Upper lobe of left lung (tissue), 6 donors: Measurements from ENCODE around the gene CNDP2. TPM values are rescaled to one million over a fixed set of nuclear protein-coding genes. Genes with fewer than 3 reads are reported as not detected.

ENCODE experiments used
- ATAC-seq, 2 donors: fragments of 200-7000 bp; cut with Tn5 transposase; one replicate each; pipeline ENCODE4 v1.9.1; 2022; ENCODE audit warnings: mild to moderate bottlenecking in 2 of 2, moderate library complexity in 2 of 2; ENCODE audit not compliant: low FRiP score in 2 of 2
- DNase-seq, 2 donors: peaks; one replicate each; pipeline ENCODE4 v3.0.0-alpha.2; 2019 to 2020
- H3K27ac ChIP-seq, 4 donors: fragments of 200-600 bp; sonication (generic); one replicate each; pipeline ENCODE4 v1.5.1; 2016 to 2019
- H3K27me3 ChIP-seq, 4 donors: fragments of 200-600 bp; sonication (generic); one replicate each; pipeline ENCODE4 v1.5.1; 2017 to 2019
- H3K36me3 ChIP-seq, 4 donors: fragments of 200-600 bp; sonication (generic); one replicate each; pipeline ENCODE4 v1.5.1; 2016 to 2019
- H3K4me1 ChIP-seq, 4 donors: fragments of 200-600 bp; sonication (generic); one replicate each; pipeline ENCODE4 v1.5.1; 2018 to 2019
- H3K4me3 ChIP-seq, 4 donors: fragments of 200-600 bp; sonication (generic); one replicate each; pipeline ENCODE4 v1.5.1; 2017 to 2019; ENCODE audit warnings: mild to moderate bottlenecking in 2 of 4, moderate library complexity in 1 of 4
- H3K9me3 ChIP-seq, 4 donors: fragments of 200-600 bp; sonication (generic); one replicate each; pipeline ENCODE4 v1.5.1; 2018 to 2019
- CTCF ChIP-seq, 6 experiments: fragments of 450-650 bp in 4 of 6; fragments of 200-600 bp in 2 of 6; sonication (generic) in 2 of 6; IDR thresholded peaks; one replicate each; pipeline ENCODE4 v1.5.1; 2016 to 2019; ENCODE audit warnings: antibody characterized with exemption in 6 of 6
- EP300 ChIP-seq, 4 donors: sonication (generic); formaldehyde crosslinking; IDR thresholded peaks; one replicate each; pipeline ENCODE4 v1.5.1; 2017; ENCODE audit warnings: antibody characterized with exemption in 4 of 4, control low read depth in 2 of 4
- POLR2A ChIP-seq, 4 donors: fragments of 450-650 bp; IDR thresholded peaks; one replicate each; pipeline ENCODE4 v1.5.1; 2016 to 2017; ENCODE audit warnings: antibody characterized with exemption in 4 of 4, mild to moderate bottlenecking in 2 of 4
- POLR2AphosphoS5 ChIP-seq, 2 donors: sonication (generic); formaldehyde crosslinking; IDR thresholded peaks; one replicate each; pipeline ENCODE4 v1.5.1; 2017; ENCODE audit warnings: antibody characterized with exemption in 2 of 2
- WGBS, 2 donors: methylation state at CpG; one replicate each; pipeline ENCODE4 v1.1.5; 2017 to 2018; 5-methylcytosine and 5-hydroxymethylcytosine counted together
- total RNA-seq, 6 donors: library from RNA; depleted of rRNA in 4 of 6; stranded (reverse); fragments of >200 nt in 4 of 6; gene quantifications; one replicate each; pipeline versions ENCODE4 v1.1.0 to v1.2.1, GENCODE V29; 2016 to 2021
- donor health status: DM: no; HTN: no; CAD: no; lungs with moderate emphysema.
- donor health status: DM: no; HTN: yes; CAD: no; lungs with severe emphysema.

CNDP2 gene
- total RNA-seq, 6 donors from 2014 or later, result 147 to 279 (median 196) TPM

GRCh38 chr18:74477771-74478170 lies 18.4 kb upstream of the CNDP2 start:
- Histone ChIP-seq H3K9me3 (no peaks in the 10 kb centered on the region), H3K27ac (no peak overlapping the region), H3K4me3 (no peak overlapping the region), H3K27me3 (no peaks in the 10 kb centered on the region), H3K4me1 (peaks cover 0 to 12% (median 2%) of the 10 kb centered on the region in 4 donors), H3K36me3 (no peaks in the 10 kb centered on the region)
- WGBS, 2 donors, result 69 to 79% methylated on average over 8 of the region's 8 CpGs
- ATAC-seq (peak in 1 of 2 donors; percentile 17), DNase-seq (no peak)
- TF ChIP-seq CTCF (IDR thresholded peaks at IDR 0.05) (no peak), POLR2AphosphoS5 (IDR thresholded peaks at IDR 0.05) (no peak), EP300 (IDR thresholded peaks at IDR 0.05) (no peak), POLR2A (IDR thresholded peaks at IDR 0.05) (no peak)

GRCh38 chr18:74478316-74478715 lies 17.8 kb upstream of the CNDP2 start:
- DNase-seq, result no peak
- Histone ChIP-seq H3K27ac (no peak overlapping the region), H3K27me3 (no peaks in the 10 kb centered on the region), H3K4me3 (no peak overlapping the region), H3K4me1 (peaks cover 0 to 12% (median 2%) of the 10 kb centered on the region in 4 donors), H3K36me3 (no peaks in the 10 kb centered on the region), H3K9me3 (no peaks in the 10 kb centered on the region)
- TF ChIP-seq CTCF (IDR thresholded peaks at IDR 0.05), result no peak
- TF ChIP-seq EP300 (IDR thresholded peaks at IDR 0.05), result no peak
- no peak for TF ChIP-seq POLR2A (IDR thresholded peaks at IDR 0.05)
- no peak for TF ChIP-seq POLR2AphosphoS5 (IDR thresholded peaks at IDR 0.05)
- WGBS, 2 donors, result 92 to 93% methylated on average over 3 to 7 of the region's 7 CpGs
- ATAC-seq, result no peak

GRCh38 chr18:74478880-74479279 lies 17.3 kb upstream of the CNDP2 start:
- H3K4me1 ChIP-seq, result peaks cover 0 to 12% (median 2%) of the 10 kb centered on the region in 4 donors
- H3K9me3 ChIP-seq, result no peaks in the 10 kb centered on the region
- DNase-seq (no peak), ATAC-seq (no peak)
- TF ChIP-seq POLR2AphosphoS5 (IDR thresholded peaks at IDR 0.05) (no peak), EP300 (IDR thresholded peaks at IDR 0.05) (no peak), POLR2A (IDR thresholded peaks at IDR 0.05) (no peak), CTCF (IDR thresholded peaks at IDR 0.05) (no peak)
- no peak overlapping the region for H3K27ac ChIP-seq
- no peaks in the 10 kb centered on the region for H3K27me3 ChIP-seq
- no peaks in the 10 kb centered on the region for H3K36me3 ChIP-seq
- 68 to 73% methylated on average over 6 of the region's 6 CpGs for WGBS, 2 donors
- H3K4me3 ChIP-seq, result no peak overlapping the region

- peak in 1 of 2 donors; percentile 34 for ATAC-seq
- Histone ChIP-seq H3K27me3 (no peaks in the 10 kb centered on the region), H3K36me3 (no peaks in the 10 kb centered on the region), H3K27ac (no peak overlapping the region), H3K4me3 (no peak overlapping the region), H3K4me1 (peaks cover 0 to 12% (median 2%) of the 10 kb centered on the region in 4 donors), H3K9me3 (no peaks in the 10 kb centered on the region)
- DNase-seq, result no peak
- WGBS, 2 donors, result 92 to 94% methylated on average over 16 of the region's 16 CpGs
- TF ChIP-seq POLR2AphosphoS5 (IDR thresholded peaks at IDR 0.05) (no peak), POLR2A (IDR thresholded peaks at IDR 0.05) (no peak), CTCF (IDR thresholded peaks at IDR 0.05) (no peak), EP300 (IDR thresholded peaks at IDR 0.05) (no peak)
These were observed 16.5 kb upstream of the CNDP2 start for GRCh38 chr18:74479486-74480148.

- no peaks in the 10 kb centered on the region for H3K9me3 ChIP-seq
- no peaks in the 10 kb centered on the region for H3K36me3 ChIP-seq
- TF ChIP-seq CTCF (IDR thresholded peaks at IDR 0.05), result no peak
- TF ChIP-seq POLR2AphosphoS5 (IDR thresholded peaks at IDR 0.05), result no peak
- TF ChIP-seq POLR2A (IDR thresholded peaks at IDR 0.05), result no peak
- TF ChIP-seq EP300 (IDR thresholded peaks at IDR 0.05), result no peak
- H3K4me3 ChIP-seq, result no peak overlapping the region
- DNase-seq, result no peak
- H3K27ac ChIP-seq, result no peak overlapping the region
- WGBS, 2 donors, result 75 to 82% methylated on average over 7 of the region's 7 CpGs
- H3K4me1 ChIP-seq, result peaks cover 0 to 12% (median 2%) of the 10 kb centered on the region in 4 donors
- ATAC-seq, result no peak
- H3K27me3 ChIP-seq, result no peaks in the 10 kb centered on the region
These were observed 16.0 kb upstream of the CNDP2 start for GRCh38 chr18:74480149-74480651.
